H1 (cell line): ENCODE data around the gene PML.

Experiments
- CREB1 ChIP-seq: IDR thresholded peaks from 2 replicates; pipeline ENCODE4 v1.6.1; 2012; ENCODE audit warnings: inconsistent platforms
- CTCF ChIP-seq, 3 experiments: IDR thresholded peaks; 1 replicate in 2 of 3; 2 replicates in 1 of 3; pipeline versions ENCODE4 v1.5.1 to v1.6.1; 2011; ENCODE audit warnings: low read length in 3 of 3, mild to moderate bottlenecking in 3 of 3, inconsistent platforms in 2 of 3, low read depth in 1 of 3, moderate library complexity in 1 of 3; ENCODE audit not compliant: insufficient read depth in 1 of 3; ENCODE audit errors: control extremely low read depth in 1 of 3
- EZH2 ChIP-seq: fragments of 200-600 bp; sonication (generic); IDR thresholded peaks from 2 replicates; pipeline ENCODE4 v1.7.1; 2012; ENCODE audit warnings: low read depth, mild to moderate bottlenecking, moderate library complexity, low read length, inconsistent platforms; ENCODE audit not compliant: severe bottlenecking
- HDAC6 ChIP-seq: IDR thresholded peaks from one replicate; pipeline ENCODE4 v1.7.1; 2012; ENCODE audit warnings: low read depth, mild to moderate bottlenecking, inconsistent platforms, low read length, moderate library complexity
- MAFK ChIP-seq: IDR thresholded peaks from 2 replicates; pipeline ENCODE4 v1.6.1; 2012; ENCODE audit warnings: low read depth, mild to moderate bottlenecking, improper control_type of control experiment, low read length
- SP1 ChIP-seq: IDR thresholded peaks from 2 replicates; pipeline ENCODE4 v1.6.1; 2011; ENCODE audit warnings: low read depth, low read length

GRCh38 chr15:73984208-73984979, 10.1 kb upstream of the PML start:
- TF ChIP-seq CREB1 = no peak
- TF ChIP-seq HDAC6 = no peak
- TF ChIP-seq CTCF (IDR thresholded peaks at IDR 0.05; ENCODE audit: control extremely low read depth in 1 of 3, insufficient read depth in 1 of 3, low read depth in 1 of 3, low read length in 3 of 3) = no peak
- no peak for TF ChIP-seq EZH2
- TF ChIP-seq SP1 = no peak
- no peak for TF ChIP-seq MAFK
